Ishikawa (cell line): ENCODE data around the gene RAB3C.

Experiments used
- CEBPB ChIP-seq: IDR thresholded peaks from 2 replicates; pipeline ENCODE4 v1.6.1; 2012
- CREB1 ChIP-seq: IDR thresholded peaks from 2 replicates; pipeline ENCODE4 v1.6.1; 2012; ENCODE audit warnings: low read depth
- EGR1 ChIP-seq: IDR thresholded peaks from 2 replicates; pipeline ENCODE4 v1.6.1; 2012
- EP300 ChIP-seq: IDR thresholded peaks from 2 replicates; pipeline ENCODE4 v1.6.1; 2012; ENCODE audit warnings: borderline replicate concordance
- FOXM1 ChIP-seq: IDR thresholded peaks from 2 replicates; pipeline ENCODE4 v1.6.1; 2012; ENCODE audit warnings: low read depth, borderline replicate concordance
- MAX ChIP-seq: IDR thresholded peaks from 2 replicates; pipeline ENCODE4 v1.6.1; 2012
- NFIC ChIP-seq: IDR thresholded peaks from 2 replicates; pipeline ENCODE4 v1.6.1; 2012
- RAD21 ChIP-seq: IDR thresholded peaks from 2 replicates; pipeline ENCODE4 v1.6.1; 2012; ENCODE audit warnings: low read depth
- REST ChIP-seq: IDR thresholded peaks from 2 replicates; pipeline ENCODE4 v1.6.1; 2012; ENCODE audit warnings: low read depth, mild to moderate bottlenecking
- TAF1 ChIP-seq: IDR thresholded peaks from 2 replicates; pipeline ENCODE4 v1.6.1; 2012; ENCODE audit warnings: low read depth, mild to moderate bottlenecking
- TCF12 ChIP-seq: IDR thresholded peaks from 2 replicates; pipeline ENCODE4 v1.6.1; 2012; ENCODE audit warnings: low read depth
- TEAD4 ChIP-seq: IDR thresholded peaks from 2 replicates; pipeline ENCODE4 v1.6.1; 2012
- USF1 ChIP-seq: IDR thresholded peaks from 2 replicates; pipeline ENCODE4 v1.6.1; 2012
- YY1 ChIP-seq: IDR thresholded peaks from 2 replicates; pipeline ENCODE4 v1.6.1; 2012; ENCODE audit warnings: low read depth
- ZBTB7A ChIP-seq: IDR thresholded peaks from 2 replicates; pipeline ENCODE4 v1.6.1; 2012; ENCODE audit warnings: low read depth

The RAB3C gene

GRCh38 chr5:58674070-58674469 is 91.2 kb downstream of the RAB3C start:
- TF ChIP-seq TEAD4, result no peak
- no peak for TF ChIP-seq RAD21
- TF ChIP-seq YY1, result no peak
- TF ChIP-seq ZBTB7A, result no peak
- no peak for TF ChIP-seq TCF12
- no peak for TF ChIP-seq FOXM1
- no peak for TF ChIP-seq NFIC
- TF ChIP-seq USF1, result no peak
- no peak for TF ChIP-seq TAF1
- no peak for TF ChIP-seq EP300
- no peak for TF ChIP-seq EGR1
- TF ChIP-seq CEBPB, result no peak

GRCh38 chr5:58674711-58675110 is 91.8 kb downstream of the RAB3C start:
- TF ChIP-seq ZBTB7A (no peak), CEBPB (no peak), MAX (no peak), RAD21 (no peak), USF1 (no peak), FOXM1 (no peak), EGR1 (no peak)

GRCh38 chr5:58675341-58675740 is 92.5 kb downstream of the RAB3C start:
- no peak for TF ChIP-seq NFIC
- no peak for TF ChIP-seq TCF12
- TF ChIP-seq EGR1, result no peak
- TF ChIP-seq ZBTB7A, result no peak
- TF ChIP-seq TEAD4, result no peak
- TF ChIP-seq FOXM1, result no peak
- TF ChIP-seq EP300, result no peak
- TF ChIP-seq CEBPB, result no peak
- TF ChIP-seq RAD21, result no peak
- TF ChIP-seq YY1, result no peak
- no peak for TF ChIP-seq REST
- no peak for TF ChIP-seq TAF1
- no peak for TF ChIP-seq MAX
- TF ChIP-seq CREB1, result no peak
- no peak for TF ChIP-seq USF1

GRCh38 chr5:58677650-58678049 is 94.8 kb downstream of the RAB3C start:
- TF ChIP-seq TCF12 (no peak), CREB1 (no peak), NFIC (no peak), REST (no peak), USF1 (no peak)

GRCh38 chr5:58680503-58680902 is 97.6 kb downstream of the RAB3C start:
- TF ChIP-seq MAX, result no peak
- no peak for TF ChIP-seq CREB1
- TF ChIP-seq RAD21, result no peak
- no peak for TF ChIP-seq EP300
- no peak for TF ChIP-seq FOXM1
- no peak for TF ChIP-seq CEBPB
- TF ChIP-seq EGR1, result no peak
- no peak for TF ChIP-seq REST
- no peak for TF ChIP-seq TEAD4
- no peak for TF ChIP-seq TAF1
- no peak for TF ChIP-seq USF1
- TF ChIP-seq YY1, result no peak
- no peak for TF ChIP-seq TCF12
- TF ChIP-seq NFIC, result no peak
- no peak for TF ChIP-seq ZBTB7A
